HepG2 (cell line): ENCODE results near the gene RPH3AL. TPM values are rescaled to one million over a fixed set of nuclear protein-coding genes. Genes with fewer than 3 reads are reported as not detected.

Experiments used
- ELF1 ChIP-seq: sonication (generic); formaldehyde crosslinking; IDR thresholded peaks from 2 replicates; pipeline ENCODE4 v1.4.0; 2020; ENCODE audit warnings: missing genetic modification reagents
- ETV6 ChIP-seq: sonication (generic); formaldehyde crosslinking; conservative IDR thresholded peaks from 2 replicates; pipeline ENCODE4 v1.4.0; 2020; ENCODE audit warnings: missing genetic modification reagents
- GATAD1 ChIP-seq: IDR thresholded peaks from 2 replicates; pipeline ENCODE4 v1.6.1; 2016; ENCODE audit warnings: missing genetic modification reagents, missing compliant biosample characterization
- HNF1B ChIP-seq: sonication (generic); formaldehyde crosslinking; IDR thresholded peaks from 2 replicates; pipeline ENCODE4 v1.5.1; 2020; ENCODE audit warnings: mild to moderate bottlenecking, moderate library complexity, missing genetic modification reagents
- HNF4G ChIP-seq, 2 experiments: sonication (generic) in 1 of 2; formaldehyde crosslinking in 1 of 2; IDR thresholded peaks; 2 replicates each; pipeline versions ENCODE4 v1.4.0 to v1.6.1; 2011 to 2020; ENCODE audit warnings: borderline replicate concordance in 2 of 2, low read depth in 2 of 2, mild to moderate bottlenecking in 2 of 2, low read length in 1 of 2, missing genetic modification reagents in 1 of 2, moderate library complexity in 1 of 2
- HNRNPK ChIP-seq: fragments of 200-400 bp; formaldehyde crosslinking; IDR thresholded peaks from 2 replicates; pipeline ENCODE4 v1.6.1; 2018; ENCODE audit warnings: low read length, low read depth, moderate library complexity, mild to moderate bottlenecking; ENCODE audit not compliant: poor library complexity, severe bottlenecking
- HNRNPLL ChIP-seq: fragments of 200-400 bp; formaldehyde crosslinking; IDR thresholded peaks from 2 replicates; pipeline ENCODE4 v1.6.1; 2017; ENCODE audit warnings: mild to moderate bottlenecking, low read depth, low read length; ENCODE audit not compliant: poor library complexity, severe bottlenecking
- HOXD1 ChIP-seq: sonication (generic); formaldehyde crosslinking; IDR thresholded peaks from 2 replicates; pipeline ENCODE4 v1.5.0; 2020; ENCODE audit warnings: missing genetic modification reagents
- IKZF1 ChIP-seq: fragments of 450-650 bp; IDR thresholded peaks from 2 replicates; pipeline ENCODE4 v1.7.1; 2016
- KDM5B ChIP-seq: sonication (generic); formaldehyde crosslinking; IDR thresholded peaks from 2 replicates; pipeline ENCODE4 v1.4.0; 2020; ENCODE audit warnings: missing genetic modification reagents, mild to moderate bottlenecking, borderline replicate concordance
- KLF11 ChIP-seq: IDR thresholded peaks from 2 replicates; pipeline ENCODE4 v1.6.1; 2016; ENCODE audit warnings: missing compliant biosample characterization
- KLF16 ChIP-seq, 2 experiments: sonication (generic) in 1 of 2; formaldehyde crosslinking in 1 of 2; IDR thresholded peaks; 2 replicates each; pipeline versions ENCODE4 v1.6.1 to v1.8.0; 2016 to 2023; ENCODE audit warnings: missing genetic modification reagents in 2 of 2, missing compliant biosample characterization in 1 of 2
- NFYB ChIP-seq: sonication (generic); formaldehyde crosslinking; IDR thresholded peaks from 2 replicates; pipeline ENCODE4 v1.4.0; 2020; ENCODE audit warnings: missing genetic modification reagents
- PPARG ChIP-seq: conservative IDR thresholded peaks from 2 replicates; pipeline ENCODE4 v1.6.1; 2016; ENCODE audit warnings: missing biosample characterization, missing genetic modification reagents
- RAD21 ChIP-seq: fragments of 450-650 bp; formaldehyde crosslinking; IDR thresholded peaks from 2 replicates; pipeline ENCODE4 v1.5.0; 2020; ENCODE audit warnings: mild to moderate bottlenecking
- RNF2 ChIP-seq: fragments of 450-650 bp; conservative IDR thresholded peaks from 2 replicates; pipeline ENCODE4 v1.6.1; 2016; ENCODE audit warnings: low read depth
- RNF219 ChIP-seq: sonication (generic); formaldehyde crosslinking; IDR thresholded peaks from 2 replicates; pipeline ENCODE4 v1.5.0; 2020; ENCODE audit warnings: mild to moderate bottlenecking, missing genetic modification reagents
- STAT5B ChIP-seq: sonication (generic); formaldehyde crosslinking; IDR thresholded peaks from 2 replicates; pipeline ENCODE4 v1.4.0; 2020; ENCODE audit warnings: missing genetic modification reagents
- SYNCRIP ChIP-seq: fragments of 200-400 bp; formaldehyde crosslinking; IDR thresholded peaks from 2 replicates; pipeline ENCODE4 v1.6.1; 2018; ENCODE audit warnings: mild to moderate bottlenecking, low read depth, low read length; ENCODE audit not compliant: insufficient read depth
- TCF7L2 ChIP-seq: IDR thresholded peaks from 2 replicates; pipeline ENCODE4 v1.6.1; 2011; ENCODE audit warnings: mild to moderate bottlenecking, low read depth, low read length, moderate library complexity
- TEAD2 ChIP-seq: sonication (generic); formaldehyde crosslinking; IDR thresholded peaks from 2 replicates; pipeline ENCODE4 v1.9.0; 2021; ENCODE audit warnings: missing genetic modification reagents
- ZBTB3 ChIP-seq: sonication (generic); formaldehyde crosslinking; IDR thresholded peaks from 2 replicates; pipeline ENCODE4 v1.4.0; 2020; ENCODE audit warnings: low read depth, mild to moderate bottlenecking, moderate library complexity, missing genetic modification reagents, borderline replicate concordance
- ZFP62 ChIP-seq: sonication (generic); formaldehyde crosslinking; IDR thresholded peaks from 2 replicates; pipeline ENCODE4 v1.4.0; 2020; ENCODE audit warnings: missing genetic modification reagents
- ZKSCAN8 ChIP-seq: IDR thresholded peaks from 2 replicates; pipeline ENCODE4 v1.6.1; 2016; ENCODE audit warnings: borderline replicate concordance, missing genetic modification reagents, missing compliant biosample characterization
- ZNF235 ChIP-seq: sonication (generic); formaldehyde crosslinking; IDR thresholded peaks from 2 replicates; pipeline ENCODE4 v1.8.1; 2023; ENCODE audit warnings: mild to moderate bottlenecking, missing genetic modification reagents, borderline replicate concordance
- ZNF792 ChIP-seq: IDR thresholded peaks from 2 replicates; pipeline ENCODE4 v1.6.1; 2016
- polyA plus RNA-seq, 8 experiments: library from polyadenylated mRNA; depleted of rRNA in 3 of 8; stranded (reverse) in 7 of 8; unstranded in 1 of 8; fragments of >200 nt; fragmentation: Illumina TruSeq in 4 of 8; extraction: Trizol in 4 of 8; gene quantifications; 2 replicates each; pipeline versions ENCODE4 v1.2.1 to v1.2.3, GENCODE V29; 2011 to 2016; ENCODE audit warnings: low read depth in 4 of 8, missing spikeins in 1 of 8, mixed read lengths in 1 of 8; ENCODE audit not compliant: insufficient read depth in 1 of 8
- total RNA-seq, 5 experiments: library from RNA; depleted of rRNA; stranded (reverse); fragments of >200 nt; fragmentation: Illumina TruSeq; extraction: Trizol; gene quantifications; 2 replicates each; pipeline ENCODE4 v1.2.3, GENCODE V29; 2016; ENCODE audit warnings: low read depth in 1 of 5

RPH3AL gene
- total and polyA plus RNA-seq, 2 of the 13 experiments (the other 11 are each of a cell fraction or from before 2014, with no cell fraction given), result 7.8 to 16.4 TPM

- TF ChIP-seq HNF4G (IDR thresholded peaks at IDR 0.05; ENCODE audit: borderline replicate concordance, low read depth, low read length) (no peak), HNF4G (CRISPR knock-in tag; IDR thresholded peaks at IDR 0.05; ENCODE audit: borderline replicate concordance, low read depth) (no peak), ETV6 (CRISPR knock-in tag) (no peak), SYNCRIP (no peak), HNF1B (CRISPR knock-in tag) (no peak), IKZF1 (no peak), KLF11 (CRISPR knock-in tag) (no peak), STAT5B (CRISPR knock-in tag) (no peak), ZNF235 (CRISPR knock-in tag) (no peak), ZKSCAN8 (CRISPR knock-in tag) (no peak), TEAD2 (CRISPR knock-in tag) (no peak), KDM5B (CRISPR knock-in tag) (peak; percentile 38; the same call in 1 of the 2 replicates), HNRNPK (no peak), ZBTB3 (CRISPR knock-in tag) (no peak), GATAD1 (no peak), ZNF792 (CRISPR knock-in tag) (0 out of 2 replicates have a peak, but pooled peaks have one; percentile 20), NFYB (no peak), TCF7L2 (no peak), ZFP62 (no peak), RNF2 (no peak), HOXD1 (no peak), HNRNPLL (no peak), KLF16 (CRISPR knock-in tag; IDR thresholded peaks at IDR 0.05) (no peak), PPARG (peak; percentile 97), RAD21 (CRISPR knock-in tag) (no peak), ELF1 (no peak; the same call in 1 of the 2 replicates), RNF219 (CRISPR knock-in tag) (no peak)
These were observed 1.7 kb downstream of the RPH3AL start (continued) for GRCh38 chr17:350706-351448.
